SU-DHL-6 (cell line): Measurements from ENCODE around the gene L3MBTL4.

Source experiments
- H2AFZ ChIP-seq: fragments of 200-600 bp; sonication (generic); 2 replicates; pipeline ENCODE4 v1.6.1; 2014; ENCODE audit warnings: low read depth, mild to moderate bottlenecking, moderate library complexity, mixed read lengths, antibody characterized with exemption, low read length; ENCODE audit not compliant: severe bottlenecking
- H3F3A ChIP-seq: fragments of 200-600 bp; shearing (Covaris generic); 2 replicates; pipeline ENCODE4 v1.6.0; 2016; ENCODE audit warnings: antibody characterized with exemption, mild to moderate bottlenecking; ENCODE audit not compliant: insufficient read depth
- H3K27ac ChIP-seq: fragments of 200-600 bp; sonication (generic); 2 replicates; pipeline ENCODE4 v1.5.1; 2016; ENCODE audit warnings: low read depth, mild to moderate bottlenecking, low read length, moderate library complexity, mixed read lengths
- H3K27me3 ChIP-seq: fragments of 200-600 bp; sonication (generic), shearing (Covaris generic); 2 replicates; pipeline ENCODE4 v1.6.0; 2014; ENCODE audit warnings: mild to moderate bottlenecking, low read length
- H3K36me3 ChIP-seq: fragments of 200-600 bp; sonication (generic); 2 replicates; pipeline ENCODE4 v1.6.1; 2014; ENCODE audit warnings: mild to moderate bottlenecking, low read length, mixed read lengths
- H3K4me2 ChIP-seq: fragments of 300-600, 200-600 bp; shearing (Covaris generic), sonication (generic); 2 replicates; pipeline ENCODE4 v1.6.0; 2014; ENCODE audit warnings: low read length, low read depth, mild to moderate bottlenecking; ENCODE audit not compliant: poor library complexity, severe bottlenecking
- H3K4me3 ChIP-seq: fragments of 200-600 bp; sonication (generic); 2 replicates; pipeline ENCODE4 v1.5.1; 2014; ENCODE audit warnings: antibody characterized with exemption, low read length, mild to moderate bottlenecking, mixed read lengths; ENCODE audit not compliant: insufficient read depth, poor library complexity, severe bottlenecking
- H3K79me2 ChIP-seq: fragments of 200-600 bp; sonication (generic); 2 replicates; pipeline ENCODE4 v1.6.1; 2014; ENCODE audit warnings: mild to moderate bottlenecking, low read length, moderate library complexity; ENCODE audit not compliant: insufficient read depth
- H3K9ac ChIP-seq: fragments of 200-600 bp; sonication (generic); 2 replicates; pipeline ENCODE4 v1.7.0; 2014; ENCODE audit warnings: mild to moderate bottlenecking, low read length
- H3K9me2 ChIP-seq: fragments of 200-600 bp; sonication (generic); replicated peaks from 2 replicates; pipeline ENCODE4 v1.6.1; 2014; ENCODE audit warnings: low read length; ENCODE audit not compliant: insufficient read depth
- H3K9me3 ChIP-seq: fragments of 200-600 bp; sonication (generic); 2 replicates; pipeline ENCODE4 v1.6.1; 2014; ENCODE audit warnings: low read length, mixed read lengths; ENCODE audit not compliant: insufficient read depth
- H4K20me1 ChIP-seq: fragments of 200-600 bp; sonication (generic); 2 replicates; pipeline ENCODE4 v1.6.1; 2014; ENCODE audit warnings: low read depth, mild to moderate bottlenecking, antibody characterized with exemption, low read length, moderate library complexity, mixed read lengths
- CTCF ChIP-seq: fragments of 200-600 bp; sonication (generic); IDR thresholded peaks from one replicate; pipeline ENCODE4 v1.5.1; 2017; ENCODE audit warnings: antibody characterized with exemption, mild to moderate bottlenecking, low read length, moderate library complexity; ENCODE audit not compliant: insufficient read depth, poor library complexity, severe bottlenecking
- EZH2phosphoT487 ChIP-seq: fragments of 200-600 bp; sonication (generic), shearing (Covaris generic); conservative IDR thresholded peaks from 2 replicates; pipeline ENCODE4 v1.6.1; 2018; ENCODE audit warnings: mild to moderate bottlenecking, antibody characterized with exemption, low read length, moderate library complexity, mixed read lengths

Gene L3MBTL4

GRCh38 chr18:5951515-5952091 lies 463.1 kb downstream of the L3MBTL4 start:
- Histone ChIP-seq H3K79me2 (no peaks in the 10 kb centered on the region), H2AFZ (no peak overlapping the region), H4K20me1 (no peaks in the 10 kb centered on the region), H3K4me2 (no peak overlapping the region), H3K27ac (no peak overlapping the region), H3F3A (no peaks in the 10 kb centered on the region), H3K9ac (no peak overlapping the region), H3K9me2 (no peaks in the 10 kb centered on the region), H3K9me3 (no peaks in the 10 kb centered on the region), H3K4me3 (no peak overlapping the region), H3K36me3 (no peaks in the 10 kb centered on the region), H3K27me3 (no peaks in the 10 kb centered on the region)
- TF ChIP-seq CTCF (no peak), EZH2phosphoT487 (no peak)

GRCh38 chr18:5948781-5949180 lies 465.9 kb downstream of the L3MBTL4 start:
- Histone ChIP-seq H2AFZ (no peak overlapping the region), H3K27ac (no peak overlapping the region), H3K4me3 (no peak overlapping the region), H3K9me3 (no peaks in the 10 kb centered on the region), H3K79me2 (no peaks in the 10 kb centered on the region), H3F3A (no peaks in the 10 kb centered on the region), H3K4me2 (no peak overlapping the region), H3K36me3 (no peaks in the 10 kb centered on the region), H3K27me3 (no peaks in the 10 kb centered on the region), H3K9me2 (no peaks in the 10 kb centered on the region), H3K9ac (no peak overlapping the region), H4K20me1 (no peaks in the 10 kb centered on the region)
- TF ChIP-seq CTCF (no peak), EZH2phosphoT487 (no peak)

- H3K36me3 ChIP-seq: no peaks in the 10 kb centered on the region
- H3K4me3 ChIP-seq: no peak overlapping the region
- H3K4me2 ChIP-seq: no peak overlapping the region
- no peaks in the 10 kb centered on the region for H4K20me1 ChIP-seq
- TF ChIP-seq EZH2phosphoT487 (no peak), CTCF (no peak)
- no peaks in the 10 kb centered on the region for H3K79me2 ChIP-seq
- H3K27me3 ChIP-seq: no peaks in the 10 kb centered on the region
- no peak overlapping the region for H3K9ac ChIP-seq
- H3K9me2 ChIP-seq: no peaks in the 10 kb centered on the region
- no peaks in the 10 kb centered on the region for H3F3A ChIP-seq
- H2AFZ ChIP-seq: no peak overlapping the region
- H3K27ac ChIP-seq: no peak overlapping the region
- H3K9me3 ChIP-seq: no peaks in the 10 kb centered on the region
Measured at GRCh38 chr18:5948237-5948636, 466.5 kb downstream of the L3MBTL4 start.

GRCh38 chr18:5944448-5944847 lies 470.3 kb downstream of the L3MBTL4 start:
- TF ChIP-seq CTCF (no peak), EZH2phosphoT487 (no peak)
- Histone ChIP-seq H2AFZ (no peak overlapping the region), H3F3A (no peaks in the 10 kb centered on the region), H3K27ac (no peak overlapping the region), H3K9me2 (no peaks in the 10 kb centered on the region), H3K4me2 (no peak overlapping the region), H3K79me2 (no peaks in the 10 kb centered on the region), H4K20me1 (no peaks in the 10 kb centered on the region), H3K9ac (no peak overlapping the region), H3K27me3 (no peaks in the 10 kb centered on the region), H3K4me3 (no peak overlapping the region), H3K9me3 (no peaks in the 10 kb centered on the region), H3K36me3 (no peaks in the 10 kb centered on the region)
